Left ventricle myocardium inferior (tissue), 1 donor: ENCODE data around the gene AGAP1. TPM values are rescaled to one million over a fixed set of nuclear protein-coding genes. Genes with fewer than 3 reads are reported as not detected.

Source experiments
- DNase-seq: peaks from one replicate; pipeline ENCODE4 v3.0.0-alpha.2; 2020
- H3K27ac ChIP-seq: fragments of 200-600 bp; replicated peaks from 2 replicates; pipeline ENCODE4 v1.8.0; 2021
- H3K27me3 ChIP-seq: fragments of 200-600 bp; 2 replicates; pipeline ENCODE4 v1.8.0; 2021; ENCODE audit warnings: low read depth
- H3K36me3 ChIP-seq: fragments of 200-600 bp; 2 replicates; pipeline ENCODE4 v1.8.0; 2021
- H3K4me1 ChIP-seq: fragments of 200-600 bp; 2 replicates; pipeline ENCODE4 v1.8.0; 2021
- H3K4me3 ChIP-seq: fragments of 200-600 bp; 2 replicates; pipeline ENCODE4 v1.8.0; 2021; ENCODE audit warnings: mild to moderate bottlenecking, moderate library complexity
- H3K9me3 ChIP-seq: fragments of 200-600 bp; replicated peaks from 2 replicates; pipeline ENCODE4 v1.8.0; 2021
- intact Hi-C: fragments of 100-400 bp; cut with micrococcal nuclease; formaldehyde crosslinking; loops from one replicate; pipeline ENCODE4 v1.11.0; 2022
- total RNA-seq: library from RNA; stranded (reverse); fragmentation: NEBNext Ultra II Directional; extraction: Animal tissue kit (Norgen Biotek cat#: 25700); gene quantifications from one replicate; pipeline ENCODE4 v1.2.1, GENCODE V29; 2021
- TF ChIP-seq, protein P1 (sequence below): fragments of 200-600 bp; IDR thresholded peaks from 2 replicates; pipeline ENCODE4 v1.8.0; 2021; ENCODE audit warnings: antibody characterized with exemption, mild to moderate bottlenecking, borderline replicate concordance
- donor health status: DM: no; HTN: yes; CAD: no; lungs with severe emphysema.

The AGAP1 gene
- total RNA-seq, 1 donor from 2014 or later, result 18.1 TPM

- peak; percentile 67 for DNase-seq
- TF ChIP-seq, protein P1, sequence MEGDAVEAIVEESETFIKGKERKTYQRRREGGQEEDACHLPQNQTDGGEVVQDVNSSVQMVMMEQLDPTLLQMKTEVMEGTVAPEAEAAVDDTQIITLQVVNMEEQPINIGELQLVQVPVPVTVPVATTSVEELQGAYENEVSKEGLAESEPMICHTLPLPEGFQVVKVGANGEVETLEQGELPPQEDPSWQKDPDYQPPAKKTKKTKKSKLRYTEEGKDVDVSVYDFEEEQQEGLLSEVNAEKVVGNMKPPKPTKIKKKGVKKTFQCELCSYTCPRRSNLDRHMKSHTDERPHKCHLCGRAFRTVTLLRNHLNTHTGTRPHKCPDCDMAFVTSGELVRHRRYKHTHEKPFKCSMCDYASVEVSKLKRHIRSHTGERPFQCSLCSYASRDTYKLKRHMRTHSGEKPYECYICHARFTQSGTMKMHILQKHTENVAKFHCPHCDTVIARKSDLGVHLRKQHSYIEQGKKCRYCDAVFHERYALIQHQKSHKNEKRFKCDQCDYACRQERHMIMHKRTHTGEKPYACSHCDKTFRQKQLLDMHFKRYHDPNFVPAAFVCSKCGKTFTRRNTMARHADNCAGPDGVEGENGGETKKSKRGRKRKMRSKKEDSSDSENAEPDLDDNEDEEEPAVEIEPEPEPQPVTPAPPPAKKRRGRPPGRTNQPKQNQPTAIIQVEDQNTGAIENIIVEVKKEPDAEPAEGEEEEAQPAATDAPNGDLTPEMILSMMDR, result no peak
- no peaks in the 10 kb centered on the region for H3K27me3 ChIP-seq
- no peaks in the 10 kb centered on the region for H3K36me3 ChIP-seq
- H3K27ac ChIP-seq, result peak overlapping the region; percentile 69
- intact Hi-C loops, result no loop called here
- peaks cover 61% of the 10 kb centered on the region for H3K4me1 ChIP-seq
- H3K4me3 ChIP-seq, result no peak overlapping the region
- H3K9me3 ChIP-seq, result no peaks in the 10 kb centered on the region
Observed at GRCh38 chr2:235639428-235639773, 145.6 kb downstream of the AGAP1 start.

- DNase-seq, result no peak
- TF ChIP-seq, protein P1, result no peak
- peaks cover 63% of the 10 kb centered on the region for H3K4me1 ChIP-seq
- peak overlapping the region; percentile 69 for H3K27ac ChIP-seq
- no peak overlapping the region for H3K4me3 ChIP-seq
- H3K9me3 ChIP-seq, result no peaks in the 10 kb centered on the region
- no peaks in the 10 kb centered on the region for H3K27me3 ChIP-seq
- intact Hi-C loops, result no loop called here
- no peaks in the 10 kb centered on the region for H3K36me3 ChIP-seq
Observed at GRCh38 chr2:235639885-235640284, 146.0 kb downstream of the AGAP1 start.

- intact Hi-C loops, result no loop called here
- H3K36me3 ChIP-seq, result no peaks in the 10 kb centered on the region
- H3K4me1 ChIP-seq, result peaks cover 63% of the 10 kb centered on the region
- DNase-seq, result no peak
- H3K9me3 ChIP-seq, result no peaks in the 10 kb centered on the region
- no peaks in the 10 kb centered on the region for H3K27me3 ChIP-seq
- H3K4me3 ChIP-seq, result no peak overlapping the region
- TF ChIP-seq, protein P1, result no peak
- H3K27ac ChIP-seq, result peak overlapping the region; percentile 69
Observed at GRCh38 chr2:235640377-235640776, 146.5 kb downstream of the AGAP1 start.

- Histone ChIP-seq H3K9me3 (no peaks in the 10 kb centered on the region), H3K4me1 (peaks cover 63% of the 10 kb centered on the region), H3K36me3 (no peaks in the 10 kb centered on the region), H3K27ac (peak overlapping the region; percentile 69), H3K4me3 (no peak overlapping the region), H3K27me3 (no peaks in the 10 kb centered on the region)
- intact Hi-C loops, result no loop called here
- DNase-seq, result no peak
- TF ChIP-seq, protein P1, result no peak
Observed at GRCh38 chr2:235640926-235641723, 147.3 kb downstream of the AGAP1 start.

- Histone ChIP-seq H3K27me3 (no peaks in the 10 kb centered on the region), H3K4me1 (peaks cover 63% of the 10 kb centered on the region), H3K36me3 (no peaks in the 10 kb centered on the region), H3K9me3 (no peaks in the 10 kb centered on the region), H3K4me3 (no peak overlapping the region), H3K27ac (peak overlapping the region; percentile 69)
- no peak for DNase-seq
- TF ChIP-seq, protein P1, result no peak
- intact Hi-C loops, result no loop called here
Observed at GRCh38 chr2:235641956-235642355, 148.1 kb downstream of the AGAP1 start.
